ENCODE data around the gene TIGD1. TPM values are rescaled to one million over a fixed set of nuclear protein-coding genes. Genes with fewer than 3 reads are reported as not detected.

The TIGD1 gene
- total RNA-seq, 1 donor from 2014 or later, result 1.2 TPM

DNA sequence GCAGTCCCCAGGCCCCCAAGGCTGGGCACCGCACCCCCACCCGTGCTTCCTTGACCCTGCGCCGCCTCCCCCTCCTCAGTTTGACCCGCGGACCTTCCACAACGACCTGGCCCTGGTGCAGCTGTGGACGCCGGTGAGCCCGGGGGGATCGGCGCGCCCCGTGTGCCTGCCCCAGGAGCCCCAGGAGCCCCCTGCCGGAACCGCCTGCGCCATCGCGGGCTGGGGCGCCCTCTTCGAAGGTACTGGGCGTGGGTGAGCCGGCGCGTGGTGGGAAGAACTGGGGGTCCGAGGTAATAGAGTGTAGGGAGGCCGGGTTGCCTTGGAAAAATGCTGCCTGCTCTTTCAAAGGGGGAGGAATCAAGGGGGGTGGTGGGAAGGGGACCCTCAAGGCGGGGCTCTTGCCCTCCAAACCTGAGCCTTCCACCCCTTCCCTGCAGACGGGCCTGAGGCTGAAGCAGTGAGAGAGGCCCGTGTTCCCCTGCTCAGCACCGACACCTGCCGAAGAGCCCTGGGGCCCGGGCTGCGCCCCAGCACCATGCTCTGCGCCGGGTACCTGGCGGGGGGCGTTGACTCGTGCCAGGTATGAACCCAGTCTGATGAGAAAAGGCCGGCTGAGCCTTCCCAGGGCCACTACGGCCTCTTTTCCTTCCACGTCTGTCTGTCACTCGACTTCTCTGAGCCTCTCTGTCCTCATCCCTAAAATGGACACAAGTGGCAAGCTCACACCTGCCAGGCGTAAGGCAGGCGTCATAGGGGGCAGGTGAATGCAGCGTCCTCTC, 27.5 kb downstream of the TIGD1 start:
- H3K4me1 ChIP-seq, result peaks cover 21% of the 10 kb centered on the region
- TF ChIP-seq, protein P1, sequence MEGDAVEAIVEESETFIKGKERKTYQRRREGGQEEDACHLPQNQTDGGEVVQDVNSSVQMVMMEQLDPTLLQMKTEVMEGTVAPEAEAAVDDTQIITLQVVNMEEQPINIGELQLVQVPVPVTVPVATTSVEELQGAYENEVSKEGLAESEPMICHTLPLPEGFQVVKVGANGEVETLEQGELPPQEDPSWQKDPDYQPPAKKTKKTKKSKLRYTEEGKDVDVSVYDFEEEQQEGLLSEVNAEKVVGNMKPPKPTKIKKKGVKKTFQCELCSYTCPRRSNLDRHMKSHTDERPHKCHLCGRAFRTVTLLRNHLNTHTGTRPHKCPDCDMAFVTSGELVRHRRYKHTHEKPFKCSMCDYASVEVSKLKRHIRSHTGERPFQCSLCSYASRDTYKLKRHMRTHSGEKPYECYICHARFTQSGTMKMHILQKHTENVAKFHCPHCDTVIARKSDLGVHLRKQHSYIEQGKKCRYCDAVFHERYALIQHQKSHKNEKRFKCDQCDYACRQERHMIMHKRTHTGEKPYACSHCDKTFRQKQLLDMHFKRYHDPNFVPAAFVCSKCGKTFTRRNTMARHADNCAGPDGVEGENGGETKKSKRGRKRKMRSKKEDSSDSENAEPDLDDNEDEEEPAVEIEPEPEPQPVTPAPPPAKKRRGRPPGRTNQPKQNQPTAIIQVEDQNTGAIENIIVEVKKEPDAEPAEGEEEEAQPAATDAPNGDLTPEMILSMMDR (IDR thresholded peaks at IDR 0.05), result no peak
- TF ChIP-seq POLR2A (IDR thresholded peaks at IDR 0.05) (no peak), POLR2AphosphoS5 (IDR thresholded peaks at IDR 0.05; ENCODE audit: insufficient read depth in 1 of 2, low read depth in 1 of 2) (no peak)
- no peak for DNase-seq (ENCODE audit: extremely low spot score in 2 of 2)
- no peak overlapping the region for H3K27ac ChIP-seq
- no peaks in the 10 kb centered on the region for H3K9me3 ChIP-seq
- intact Hi-C loops (cut with DNase I), result no loop called here
- peaks cover 17% of the 10 kb centered on the region for H3K27me3 ChIP-seq
- H3K4me3 ChIP-seq, result peak overlapping the region in 1 of 2 donors; percentile 29
- no peaks in the 10 kb centered on the region for H3K36me3 ChIP-seq

DNA sequence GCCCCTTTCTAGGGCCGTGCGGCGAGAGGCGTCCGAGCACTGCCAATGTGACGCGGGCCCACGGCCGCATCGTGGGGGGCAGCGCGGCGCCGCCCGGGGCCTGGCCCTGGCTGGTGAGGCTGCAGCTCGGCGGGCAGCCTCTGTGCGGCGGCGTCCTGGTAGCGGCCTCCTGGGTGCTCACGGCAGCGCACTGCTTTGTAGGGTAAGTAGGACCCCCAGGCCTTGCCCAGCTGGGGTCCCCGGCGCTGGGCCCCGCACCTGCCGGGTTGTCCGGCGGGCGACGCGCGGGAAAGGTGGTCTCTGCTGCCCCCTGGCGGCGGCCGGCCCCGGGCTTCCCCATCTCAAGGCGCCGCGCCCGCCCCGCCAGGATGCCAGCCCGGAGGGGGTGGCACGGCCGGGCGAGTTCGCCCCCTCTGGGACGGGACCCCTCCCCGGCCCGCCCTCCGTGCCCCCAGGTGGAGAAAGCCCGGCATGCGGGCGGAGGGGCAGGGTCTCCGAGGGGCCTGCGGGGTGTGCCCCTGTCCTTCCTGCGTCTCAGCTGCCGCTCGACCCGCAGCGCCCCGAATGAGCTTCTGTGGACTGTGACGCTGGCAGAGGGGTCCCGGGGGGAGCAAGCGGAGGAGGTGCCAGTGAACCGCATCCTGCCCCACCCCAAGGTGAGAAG, 28.3 kb downstream of the TIGD1 start:
- no peak for DNase-seq (ENCODE audit: extremely low spot score in 2 of 2)
- Histone ChIP-seq H3K4me1 (peaks cover 21% of the 10 kb centered on the region), H3K27me3 (peaks cover 17% of the 10 kb centered on the region), H3K9me3 (no peaks in the 10 kb centered on the region), H3K4me3 (peak overlapping the region in 1 of 2 donors; percentile 29), H3K27ac (no peak overlapping the region), H3K36me3 (no peaks in the 10 kb centered on the region)
- TF ChIP-seq, protein P1 (IDR thresholded peaks at IDR 0.05), result peak; percentile 65 to 91 (median 90)
- TF ChIP-seq POLR2AphosphoS5 (IDR thresholded peaks at IDR 0.05; ENCODE audit: insufficient read depth in 1 of 2, low read depth in 1 of 2), result no peak
- intact Hi-C loops (cut with DNase I), result no loop called here

DNA sequence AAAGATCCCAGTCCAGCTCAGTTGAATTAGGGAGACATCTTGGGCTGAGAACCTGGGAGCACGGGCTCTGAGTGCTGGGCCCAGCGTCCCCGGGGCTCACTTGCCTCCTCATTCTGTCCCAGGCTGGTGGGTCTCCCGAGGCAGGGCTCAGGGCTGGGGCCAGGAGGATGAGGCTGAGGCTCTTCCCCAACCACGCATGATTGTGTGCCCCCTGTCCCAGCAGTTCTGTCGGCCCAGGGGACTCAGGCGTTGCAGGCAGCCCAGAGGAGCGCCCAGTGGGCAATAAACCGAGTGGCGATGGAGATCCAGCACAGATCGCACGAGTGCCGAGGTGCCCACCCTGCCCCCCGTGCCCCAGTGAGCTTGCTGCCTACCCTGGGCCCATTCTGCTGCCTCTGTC, 29.3 kb downstream of the TIGD1 start:
- H3K27ac ChIP-seq, result no peak overlapping the region
- TF ChIP-seq POLR2AphosphoS5 (IDR thresholded peaks at IDR 0.05; ENCODE audit: insufficient read depth in 1 of 2, low read depth in 1 of 2), result no peak
- no peak for TF ChIP-seq POLR2A (IDR thresholded peaks at IDR 0.05)
- TF ChIP-seq, protein P1 (IDR thresholded peaks at IDR 0.05), result no peak
- intact Hi-C loops (cut with DNase I), result no loop called here
- H3K4me1 ChIP-seq, result peaks cover 21% of the 10 kb centered on the region
- H3K36me3 ChIP-seq, result no peaks in the 10 kb centered on the region
- H3K27me3 ChIP-seq, result peaks cover 17% of the 10 kb centered on the region
- H3K4me3 ChIP-seq, result no peak overlapping the region
- H3K9me3 ChIP-seq, result no peaks in the 10 kb centered on the region
- no peak for DNase-seq (ENCODE audit: extremely low spot score in 2 of 2)

DNA sequence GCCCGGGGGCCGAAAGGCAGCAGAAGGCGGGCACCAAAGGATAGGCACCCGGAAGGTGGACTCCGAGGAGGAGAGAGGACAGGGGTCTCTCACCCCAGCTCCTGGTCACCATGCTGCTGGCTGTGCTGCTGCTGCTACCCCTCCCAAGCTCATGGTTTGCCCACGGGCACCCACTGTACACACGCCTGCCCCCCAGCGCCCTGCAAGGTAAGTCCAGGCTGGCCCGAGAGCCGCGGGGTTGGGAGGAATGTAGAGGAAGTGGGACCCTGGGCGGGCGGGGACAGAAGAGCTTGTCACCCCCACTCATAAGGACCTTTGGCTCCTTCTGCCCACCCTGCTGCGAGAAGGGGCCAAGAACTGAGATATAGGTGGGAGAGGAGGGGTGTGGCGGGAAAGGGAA, 29.9 kb downstream of the TIGD1 start:
- Histone ChIP-seq H3K4me1 (peaks cover 21% of the 10 kb centered on the region), H3K27me3 (peaks cover 17% of the 10 kb centered on the region), H3K4me3 (no peak overlapping the region), H3K9me3 (no peaks in the 10 kb centered on the region), H3K27ac (no peak overlapping the region), H3K36me3 (no peaks in the 10 kb centered on the region)
- intact Hi-C loops (cut with DNase I), result no loop called here
- no peak for DNase-seq (ENCODE audit: extremely low spot score in 2 of 2)
- TF ChIP-seq POLR2A (IDR thresholded peaks at IDR 0.05) (no peak), POLR2AphosphoS5 (IDR thresholded peaks at IDR 0.05; ENCODE audit: insufficient read depth in 1 of 2, low read depth in 1 of 2) (no peak)
- TF ChIP-seq, protein P1 (IDR thresholded peaks at IDR 0.05), result no peak
